IgD-negative memory B cell (primary cell): ENCODE data around the gene PCDHA2. TPM values are rescaled to one million over a fixed set of nuclear protein-coding genes. Genes with fewer than 3 reads are reported as not detected.
"Not testable (repeated sequence)": the region's sequence is repeated elsewhere in the genome, so short reads cannot be mapped to it uniquely, and the experiment has no call there.

Source experiments
- H3K27ac Mint-ChIP-seq, 3 donors: one replicate each; pipeline ENCODE4 v1.8.0; 2020 to 2022; ENCODE audit warnings: mild to moderate bottlenecking in 3 of 3, mixed read lengths in 3 of 3, moderate library complexity in 1 of 3
- H3K27me3 Mint-ChIP-seq: one replicate; pipeline ENCODE4 v1.8.0; 2021; ENCODE audit warnings: mixed read lengths
- H3K36me3 Mint-ChIP-seq: one replicate; pipeline ENCODE4 v1.8.0; 2020; ENCODE audit warnings: mild to moderate bottlenecking, mixed read lengths
- H3K4me1 Mint-ChIP-seq, 3 donors: one replicate each; pipeline ENCODE4 v1.8.0; 2020 to 2022; ENCODE audit warnings: mixed read lengths in 3 of 3, mild to moderate bottlenecking in 1 of 3
- H3K4me3 Mint-ChIP-seq, 4 donors: one replicate each; pipeline ENCODE4 v1.8.0; 2020 to 2022; ENCODE audit warnings: mild to moderate bottlenecking in 4 of 4, mixed read lengths in 4 of 4, moderate library complexity in 3 of 4
- H3K9me3 Mint-ChIP-seq, 3 donors: one replicate each; pipeline ENCODE4 v1.8.0; 2020 to 2021; ENCODE audit warnings: mixed read lengths in 3 of 3, mild to moderate bottlenecking in 1 of 3
- polyA plus RNA-seq: library from polyadenylated mRNA; unstranded; fragments of 300-500 nt; fragmentation: Illumina TruSeq; gene quantifications from one replicate; pipeline ENCODE4 v1.2.3, GENCODE V29; 2021

Gene PCDHA2
- polyA plus RNA-seq, 1 donor from 2014 or later = not detected

DNA sequence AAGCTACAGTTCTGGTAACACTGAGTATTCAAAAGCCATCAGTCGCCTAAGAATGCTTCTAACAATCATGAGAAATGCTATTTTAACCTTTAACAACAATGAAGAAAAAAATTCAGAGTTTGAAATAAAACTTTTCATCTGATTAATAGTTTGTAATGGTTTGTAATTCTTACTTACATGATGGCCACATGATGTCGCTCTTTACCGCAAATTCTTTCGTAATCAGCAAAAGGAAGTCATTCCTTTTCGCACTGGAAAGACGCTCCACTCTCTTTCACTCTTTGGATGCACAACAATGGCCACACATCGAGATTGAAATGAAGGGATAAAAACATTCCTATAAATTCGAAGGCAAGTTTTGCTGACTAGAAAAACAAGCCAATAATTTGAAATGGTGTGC lies 39.3 kb downstream of the PCDHA2 start, which contains the start of gene PCDHA7:
PCDHA7 (plus strand) TSS at position 277 of the 400 bp plus-strand sequence; CDS start at position 392, 115 bp downstream.
- no peaks in the 10 kb centered on the region for H3K36me3 Mint-ChIP-seq
- peaks cover 0 to 9% (median 8%) of the 10 kb centered on the region in 3 donors for H3K9me3 Mint-ChIP-seq
- peak within 1 kb of the TSS in 1 of 4 donors; percentile 46 for H3K4me3 Mint-ChIP-seq
- H3K27me3 Mint-ChIP-seq = peaks cover 11% of the 10 kb centered on the region
- H3K4me1 Mint-ChIP-seq = no peaks in the 10 kb centered on the region
- peak within 1 kb of the TSS in 1 of 3 donors; percentile 32 for H3K27ac Mint-ChIP-seq

DNA sequence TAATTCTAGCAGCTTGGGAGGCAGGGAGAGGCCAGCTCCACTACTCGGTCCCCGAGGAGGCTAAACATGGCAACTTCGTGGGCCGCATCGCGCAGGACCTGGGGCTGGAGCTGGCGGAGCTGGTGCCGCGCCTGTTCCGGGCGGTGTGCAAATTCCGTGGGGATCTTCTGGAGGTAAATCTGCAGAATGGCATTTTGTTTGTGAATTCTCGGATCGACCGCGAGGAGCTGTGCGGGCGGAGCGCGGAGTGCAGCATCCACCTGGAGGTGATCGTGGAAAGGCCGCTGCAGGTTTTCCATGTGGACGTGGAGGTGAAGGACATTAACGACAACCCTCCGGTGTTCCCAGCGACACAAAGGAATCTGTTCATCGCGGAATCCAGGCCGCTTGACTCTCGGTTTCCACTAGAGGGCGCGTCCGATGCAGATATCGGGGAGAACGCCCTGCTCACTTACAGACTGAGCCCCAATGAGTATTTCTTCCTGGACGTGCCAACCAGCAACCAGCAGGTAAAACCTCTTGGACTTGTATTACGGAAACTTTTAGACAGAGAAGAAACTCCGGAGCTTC lies 39.9 kb downstream of the PCDHA2 start:
- H3K4me1 Mint-ChIP-seq, H3K36me3 Mint-ChIP-seq, H3K9me3 Mint-ChIP-seq, H3K4me3 Mint-ChIP-seq: not testable (repeated sequence)
- Mint-ChIP-seq H3K27ac (peak overlapping the region in 1 of 3 donors; percentile 32), H3K27me3 (peaks cover 15% of the 10 kb centered on the region)

DNA sequence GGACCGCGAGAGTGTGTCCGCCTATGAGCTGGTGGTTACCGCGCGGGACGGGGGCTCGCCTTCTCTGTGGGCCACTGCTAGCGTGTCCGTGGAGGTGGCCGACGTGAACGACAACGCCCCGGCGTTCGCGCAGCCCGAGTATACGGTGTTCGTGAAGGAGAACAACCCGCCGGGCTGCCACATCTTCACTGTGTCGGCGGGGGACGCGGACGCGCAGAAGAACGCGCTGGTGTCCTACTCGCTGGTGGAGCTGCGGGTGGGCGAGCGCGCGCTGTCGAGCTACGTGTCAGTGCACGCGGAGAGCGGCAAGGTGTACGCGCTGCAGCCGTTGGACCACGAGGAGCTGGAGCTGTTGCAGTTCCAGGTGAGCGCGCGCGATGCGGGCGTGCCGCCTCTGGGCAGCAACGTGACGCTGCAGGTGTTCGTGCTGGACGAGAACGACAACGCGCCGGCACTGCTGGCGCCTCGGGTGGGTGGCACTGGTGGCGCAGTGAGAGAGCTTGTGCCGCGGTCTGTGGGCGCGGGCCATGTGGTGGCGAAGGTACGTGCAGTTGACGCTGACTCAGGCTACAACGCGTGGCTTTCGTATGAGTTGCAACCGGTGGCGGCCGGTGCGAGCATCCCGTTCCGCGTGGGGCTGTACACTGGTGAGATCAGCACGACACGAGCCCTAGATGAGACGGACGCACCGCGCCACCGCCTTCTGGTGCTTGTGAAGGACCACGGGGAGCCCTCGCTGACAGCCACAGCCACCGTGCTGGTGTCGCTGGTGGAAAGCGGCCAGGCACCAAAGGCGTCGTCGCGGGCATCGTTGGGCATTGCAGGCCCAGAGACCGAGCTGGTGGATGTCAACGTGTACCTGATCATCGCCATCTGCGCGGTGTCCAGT lies 41.2 kb downstream of the PCDHA2 start:
- Mint-ChIP-seq H3K4me3 (no peak overlapping the region), H3K27ac (no peak overlapping the region), H3K9me3 (peaks cover 0 to 14% (median 8%) of the 10 kb centered on the region in 3 donors), H3K4me1 (no peaks in the 10 kb centered on the region), H3K27me3 (peaks cover 19% of the 10 kb centered on the region), H3K36me3 (no peaks in the 10 kb centered on the region)

GRCh38 chr5:140840978-140841962 lies 46.6 kb downstream of the PCDHA2 start, which contains the start of gene PCDHA8:
TSS of gene PCDHA8 (plus strand) at chr5:140841187. CDS start at chr5:140841322, 135 bp downstream.
- Mint-ChIP-seq H3K36me3 (no peaks in the 10 kb centered on the region), H3K27me3 (peaks cover 13% of the 10 kb centered on the region), H3K27ac (peak within 1 kb of the TSS in 1 of 3 donors; percentile 53), H3K9me3 (peaks cover 4 to 11% (median 7%) of the 10 kb centered on the region in 3 donors), H3K4me1 (peaks cover 0 to 1% (median 0%) of the 10 kb centered on the region in 3 donors), H3K4me3 (peak within 1 kb of the TSS in 1 of 4 donors; percentile 28)

GRCh38 chr5:140842798-140843733 lies 48.4 kb downstream of the PCDHA2 start:
- H3K36me3 Mint-ChIP-seq = no peaks in the 10 kb centered on the region
- H3K27ac Mint-ChIP-seq = no peak overlapping the region
- H3K9me3 Mint-ChIP-seq = peaks cover 4 to 11% (median 5%) of the 10 kb centered on the region in 3 donors
- H3K4me1 Mint-ChIP-seq = peaks cover 0 to 1% (median 0%) of the 10 kb centered on the region in 3 donors
- peaks cover 10% of the 10 kb centered on the region for H3K27me3 Mint-ChIP-seq
- no peak overlapping the region for H3K4me3 Mint-ChIP-seq

Other genes with a start within 250 kb of the PCDHA2 start
- gene EIF4EBP3, start 247.2 kb upstream of the PCDHA2 start, polyA plus RNA-seq = 32.9 TPM
- 31.8 TPM for gene SRA1, start 237.4 kb upstream of the PCDHA2 start, polyA plus RNA-seq
- gene APBB3, start 230.3 kb upstream of the PCDHA2 start, polyA plus RNA-seq = 4.4 TPM
- gene SLC35A4, start 230.0 kb upstream of the PCDHA2 start, polyA plus RNA-seq = 79.8 TPM
- gene CD14, start 161.7 kb upstream of the PCDHA2 start, polyA plus RNA-seq = 1.5 TPM
- 14.7 TPM for gene TMCO6, start 155.4 kb upstream of the PCDHA2 start, polyA plus RNA-seq
- gene NDUFA2, start 147.2 kb upstream of the PCDHA2 start, polyA plus RNA-seq = 154 TPM
- 165 TPM for gene IK, start 147.0 kb upstream of the PCDHA2 start, polyA plus RNA-seq
- gene WDR55, start 129.9 kb upstream of the PCDHA2 start, polyA plus RNA-seq = 13.5 TPM
- gene DND1, start 121.3 kb upstream of the PCDHA2 start, polyA plus RNA-seq = not detected
- 43.4 TPM for gene HARS1, start 103.5 kb upstream of the PCDHA2 start, polyA plus RNA-seq
- 19.0 TPM for gene HARS2, start 103.4 kb upstream of the PCDHA2 start, polyA plus RNA-seq
- 62.1 TPM for gene ZMAT2, start 94.4 kb upstream of the PCDHA2 start, polyA plus RNA-seq
- gene PCDHA1, start 8.7 kb upstream of the PCDHA2 start, polyA plus RNA-seq = not detected
- gene PCDHA3, start 6.2 kb downstream of the PCDHA2 start, polyA plus RNA-seq = not detected
- not detected for gene PCDHA4, start 12.2 kb downstream of the PCDHA2 start, polyA plus RNA-seq
- not detected for gene PCDHA5, start 26.8 kb downstream of the PCDHA2 start, polyA plus RNA-seq
- gene PCDHA6, start 33.1 kb downstream of the PCDHA2 start, polyA plus RNA-seq = not detected
- gene PCDHA7, start 39.4 kb downstream of the PCDHA2 start, polyA plus RNA-seq = not detected
- gene PCDHA8, start 46.3 kb downstream of the PCDHA2 start, polyA plus RNA-seq = not detected
- gene PCDHA9, start 53.5 kb downstream of the PCDHA2 start, polyA plus RNA-seq = not detected
- not detected for gene PCDHA10, start 61.0 kb downstream of the PCDHA2 start, polyA plus RNA-seq
- gene PCDHA11, start 74.1 kb downstream of the PCDHA2 start, polyA plus RNA-seq = not detected
- not detected for gene PCDHA12, start 80.5 kb downstream of the PCDHA2 start, polyA plus RNA-seq
- gene PCDHA13, start 87.3 kb downstream of the PCDHA2 start, polyA plus RNA-seq = not detected
- gene PCDHAC1, start 131.4 kb downstream of the PCDHA2 start, polyA plus RNA-seq = not detected
- not detected for gene PCDHAC2, start 171.6 kb downstream of the PCDHA2 start, polyA plus RNA-seq